HG03045 (cell line): ENCODE measurements around the gene SYCP1.
"Not testable (repeated sequence)": the region's sequence is repeated elsewhere in the genome, so short reads cannot be mapped to it uniquely, and the experiment has no call there.

Experiments
- ATAC-seq: cut with Tn5 transposase; IDR thresholded peaks from one replicate; pipeline ENCODE4 v1.9.1; 2021; ENCODE audit warnings: mild to moderate bottlenecking, moderate library complexity; ENCODE audit not compliant: unreplicated experiment

SYCP1 gene

GRCh38 chr1:114976891-114977290 lies 122.2 kb downstream of the SYCP1 start:
- ATAC-seq, result no peak

GRCh38 chr1:114979278-114979891 lies 124.7 kb downstream of the SYCP1 start:
- no peak for ATAC-seq

- no peak for ATAC-seq
Observed at GRCh38 chr1:114982251-114982650, 127.6 kb downstream of the SYCP1 start.

GRCh38 chr1:114986286-114986685 lies 131.6 kb downstream of the SYCP1 start:
- ATAC-seq, result no peak

GRCh38 chr1:114988095-114988494 lies 133.4 kb downstream of the SYCP1 start:
- ATAC-seq, result no peak

GRCh38 chr1:114997510-114998289 lies 143.0 kb downstream of the SYCP1 start:
- ATAC-seq, result no peak

- no peak for ATAC-seq
Observed at GRCh38 chr1:115006191-115006590, 151.5 kb downstream of the SYCP1 start.

- no peak for ATAC-seq
Observed at GRCh38 chr1:115012006-115012405, 157.3 kb downstream of the SYCP1 start.

- no peak for ATAC-seq
Observed at GRCh38 chr1:115012434-115012833, 157.8 kb downstream of the SYCP1 start.

GRCh38 chr1:115013792-115014191 lies 159.1 kb downstream of the SYCP1 start:
- ATAC-seq, result no peak

GRCh38 chr1:115019549-115019948 lies 164.9 kb downstream of the SYCP1 start:
- ATAC-seq, result not testable (repeated sequence)

- no peak for ATAC-seq
Observed at GRCh38 chr1:115021145-115021544, 166.5 kb downstream of the SYCP1 start.

GRCh38 chr1:115023593-115023992 lies 168.9 kb downstream of the SYCP1 start:
- ATAC-seq, result no peak

GRCh38 chr1:115029526-115029925 lies 174.9 kb downstream of the SYCP1 start, which contains the start of gene TSHB:
TSHB (plus strand) TSS chr1:115029826; CDS start chr1:115033363, 3,537 bp downstream.
- ATAC-seq, result no peak

GRCh38 chr1:115031595-115031994 lies 176.9 kb downstream of the SYCP1 start:
- ATAC-seq, result no peak

- no peak for ATAC-seq
Observed at GRCh38 chr1:115035652-115036051, 181.0 kb downstream of the SYCP1 start.

- no peak for ATAC-seq
Observed at GRCh38 chr1:115036814-115037507, 182.3 kb downstream of the SYCP1 start.

GRCh38 chr1:115040501-115040900 lies 185.8 kb downstream of the SYCP1 start:
- ATAC-seq, result no peak

GRCh38 chr1:115041654-115042053 lies 187.0 kb downstream of the SYCP1 start:
- no peak for ATAC-seq
